ENCODE measurements around the gene HIPK4.

Gene HIPK4

DNA sequence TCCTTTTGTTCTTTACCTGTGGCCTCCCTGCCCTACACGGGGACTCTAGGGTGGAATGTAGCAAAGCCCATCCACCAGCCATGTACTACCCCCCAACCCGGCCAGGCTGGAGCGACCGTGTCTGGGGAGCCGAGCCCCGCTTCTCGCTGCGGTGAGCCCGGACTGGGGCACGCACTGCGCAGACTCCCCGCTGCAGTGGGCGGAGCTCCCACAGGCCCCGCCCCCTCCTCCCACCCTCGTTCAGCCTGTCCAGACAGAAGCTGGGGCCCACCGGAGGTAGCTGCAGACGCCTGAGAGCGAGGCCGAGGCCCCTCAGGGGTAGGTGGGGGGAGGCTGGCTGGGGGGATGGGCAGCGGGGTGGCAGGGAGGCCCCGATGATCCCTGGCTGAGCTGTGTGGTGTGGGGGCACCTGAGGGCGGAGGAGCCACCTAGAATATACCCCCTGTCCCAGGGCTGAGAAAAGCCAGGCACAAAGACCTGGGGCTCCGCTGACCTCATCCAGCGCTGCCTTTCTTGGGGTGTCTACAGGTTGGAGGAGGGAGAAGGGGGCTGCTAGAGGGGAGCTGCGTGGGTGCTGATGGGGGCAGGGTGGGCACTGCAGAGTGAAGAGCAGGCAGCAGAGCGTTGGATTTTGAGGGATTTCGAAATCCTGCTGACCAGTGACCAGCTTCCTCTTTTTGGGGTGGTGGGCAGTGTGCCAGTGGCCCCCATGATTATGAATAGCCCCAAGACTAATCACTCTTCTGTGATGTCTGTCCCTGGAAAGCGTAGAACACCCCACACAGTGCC, 24.2 kb downstream of the HIPK4 start:
- peak in 1 of 2 donors; percentile 10 for DNase-seq (ENCODE audit: low read depth in 2 of 2)

GRCh38 chr19:40365010-40365409, 25.0 kb downstream of the HIPK4 start:
- DNase-seq (ENCODE audit: low read depth in 2 of 2) = no peak

DNA sequence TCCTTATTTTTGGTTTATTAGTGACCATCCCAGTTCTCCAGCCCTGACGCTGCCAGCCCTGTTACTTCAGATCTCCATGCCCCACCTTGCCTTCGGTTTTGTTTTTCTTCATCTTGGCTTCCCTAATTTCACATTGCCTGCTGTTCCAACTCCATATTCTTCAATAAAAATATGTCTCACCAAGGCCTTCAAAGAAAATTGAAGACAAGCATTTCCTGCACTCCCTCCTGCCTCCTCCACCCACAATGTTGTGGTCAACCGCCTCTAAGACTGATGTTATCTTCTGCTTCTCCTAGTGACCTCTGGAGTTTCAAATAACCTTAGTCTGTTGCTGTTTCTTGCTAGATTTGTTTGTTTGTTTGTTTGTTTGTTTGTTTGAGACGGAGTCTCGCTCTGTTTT, 26.9 kb downstream of the HIPK4 start:
- DNase-seq (ENCODE audit: low read depth in 2 of 2) = no peak

DNA sequence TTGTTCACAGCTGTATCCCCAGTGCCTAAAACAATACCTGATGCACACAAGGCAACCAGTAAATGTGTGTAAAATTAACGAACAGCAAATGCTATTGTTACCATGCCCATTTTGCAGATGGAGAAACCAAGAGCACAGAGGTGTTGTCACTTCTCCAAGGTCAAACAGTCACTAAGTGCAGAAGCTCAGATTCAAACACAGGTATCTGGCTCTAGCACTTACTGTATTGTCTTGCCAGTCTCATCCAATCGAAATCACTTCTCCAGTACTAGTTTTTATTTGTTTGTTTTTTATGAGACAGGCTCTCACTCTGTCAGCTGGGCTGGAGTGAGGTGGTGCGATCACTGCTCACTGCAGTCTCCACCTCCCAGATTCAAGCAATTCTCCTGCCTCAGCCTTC, 27.8 kb downstream of the HIPK4 start:
- no peak for DNase-seq (ENCODE audit: low read depth in 2 of 2)

- DNase-seq (ENCODE audit: low read depth in 2 of 2) = no peak
Observed at GRCh38 chr19:40360708-40361241, 29.2 kb downstream of the HIPK4 start.

GRCh38 chr19:40360020-40360707, 29.8 kb downstream of the HIPK4 start:
- DNase-seq (ENCODE audit: low read depth in 2 of 2) = no peak

DNA sequence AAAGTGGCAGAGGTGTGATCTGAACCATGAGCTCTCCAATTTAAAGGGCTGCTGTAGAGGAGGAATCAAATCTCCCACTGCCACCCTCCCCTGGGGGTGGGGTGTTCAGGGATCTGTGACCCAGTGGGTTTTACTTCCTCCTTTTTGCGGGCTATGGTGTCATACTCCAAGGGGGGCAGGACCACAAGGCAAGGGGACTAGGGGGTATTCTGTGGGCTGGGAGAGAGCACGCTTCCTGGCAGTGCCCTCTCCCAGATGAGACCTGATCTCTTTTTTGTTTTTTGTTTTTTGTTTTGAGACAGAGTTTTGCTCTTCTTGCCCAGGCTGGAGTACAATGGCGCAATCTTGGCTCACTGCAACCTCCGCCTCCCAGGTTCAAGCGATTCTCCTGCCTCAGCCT, 31.2 kb downstream of the HIPK4 start:
- no peak for DNase-seq (ENCODE audit: low read depth in 2 of 2)

DNA sequence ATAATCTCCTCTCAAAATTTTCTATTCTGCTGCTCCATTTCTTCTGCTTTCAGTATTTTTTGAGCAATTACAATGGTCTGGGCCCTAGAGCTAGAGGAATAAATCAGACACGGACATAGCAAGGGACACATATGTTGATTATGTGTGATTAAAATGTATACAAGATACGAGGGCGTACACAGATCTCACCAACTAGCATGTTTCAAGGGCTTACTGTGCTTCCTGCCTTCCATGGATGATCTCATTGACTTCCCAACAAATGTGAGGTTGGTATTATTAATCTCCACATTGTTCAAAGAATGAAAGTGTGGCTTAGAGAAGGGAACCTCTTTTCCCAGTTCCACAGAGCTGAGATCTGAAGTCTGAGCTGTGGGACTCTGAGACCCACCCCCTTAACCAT, 32.3 kb downstream of the HIPK4 start:
- DNase-seq (ENCODE audit: low read depth in 2 of 2) = no peak

GRCh38 chr19:40356681-40357595, 33.0 kb downstream of the HIPK4 start:
- DNase-seq (ENCODE audit: low read depth in 2 of 2) = no peak

DNA sequence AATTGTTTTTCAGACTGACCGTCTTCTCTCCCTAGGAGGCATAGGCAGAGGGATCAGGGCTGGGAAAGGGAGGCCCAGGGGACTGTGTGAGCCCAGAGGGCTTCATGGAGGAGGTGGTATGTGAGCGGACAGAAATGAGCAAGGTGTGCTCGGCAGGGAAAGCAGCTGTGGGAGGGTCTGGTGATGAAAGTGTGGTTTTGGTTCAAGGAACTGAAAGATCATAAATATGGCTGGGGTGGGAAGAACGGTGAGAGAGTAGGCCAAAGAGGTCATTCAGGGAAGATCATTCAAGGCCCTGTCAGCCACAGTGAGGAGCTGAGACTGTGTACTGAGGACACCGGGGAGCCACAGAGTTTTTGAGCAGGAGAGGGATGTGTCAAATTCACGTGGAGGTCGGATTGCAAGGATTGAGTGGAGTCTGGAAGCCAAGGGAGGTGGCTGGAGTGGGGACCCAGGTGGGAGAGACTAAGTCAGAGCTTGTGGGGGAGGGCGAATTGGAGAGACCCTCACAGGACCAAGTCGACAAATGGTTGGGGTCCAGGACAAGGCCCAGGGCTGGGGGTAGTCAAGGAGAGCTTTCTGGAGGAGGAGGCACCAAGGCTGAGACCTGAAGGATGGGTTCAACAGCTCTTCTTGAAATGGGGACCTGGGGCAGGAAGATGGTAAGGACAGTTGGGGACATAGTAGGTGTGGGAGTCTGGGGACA, 33.9 kb downstream of the HIPK4 start:
- no peak for DNase-seq (ENCODE audit: low read depth in 2 of 2)

GRCh38 chr19:40348961-40349507, 40.9 kb downstream of the HIPK4 start:
- no peak for DNase-seq (ENCODE audit: low read depth in 2 of 2)

GRCh38 chr19:40348125-40348913, 41.7 kb downstream of the HIPK4 start, which contains the start of the genes C19orf47 and PLD3:
Gene C19orf47, minus strand, starts transcription at chr19:40348397. Its CDS starts 6,540 bp downstream, at chr19:40341857.
Gene PLD3, plus strand, starts transcription at chr19:40348695. Its CDS starts 17,789 bp downstream, at chr19:40366484.
- peak; percentile 95 to 99 for DNase-seq (ENCODE audit: low read depth in 2 of 2)

DNA sequence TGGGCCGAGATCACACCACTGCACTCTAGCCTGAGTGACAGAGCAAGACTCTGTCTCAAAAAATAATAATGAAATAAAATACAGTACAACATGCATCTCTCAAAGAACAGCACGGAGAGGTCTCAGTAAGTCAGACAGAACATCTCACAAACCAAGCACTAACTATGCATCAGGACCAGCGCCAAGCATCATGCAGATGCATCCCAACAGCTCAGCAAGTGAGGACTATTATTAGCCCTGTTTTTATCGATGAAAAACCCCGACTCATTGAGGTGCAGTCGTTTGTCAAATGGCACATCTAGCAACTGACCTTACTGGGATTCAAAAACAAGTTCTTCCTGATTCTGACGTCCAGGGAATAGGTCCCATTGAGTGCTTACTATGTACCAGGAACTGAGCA, 45.6 kb downstream of the HIPK4 start:
- DNase-seq (ENCODE audit: low read depth in 2 of 2) = no peak

DNA sequence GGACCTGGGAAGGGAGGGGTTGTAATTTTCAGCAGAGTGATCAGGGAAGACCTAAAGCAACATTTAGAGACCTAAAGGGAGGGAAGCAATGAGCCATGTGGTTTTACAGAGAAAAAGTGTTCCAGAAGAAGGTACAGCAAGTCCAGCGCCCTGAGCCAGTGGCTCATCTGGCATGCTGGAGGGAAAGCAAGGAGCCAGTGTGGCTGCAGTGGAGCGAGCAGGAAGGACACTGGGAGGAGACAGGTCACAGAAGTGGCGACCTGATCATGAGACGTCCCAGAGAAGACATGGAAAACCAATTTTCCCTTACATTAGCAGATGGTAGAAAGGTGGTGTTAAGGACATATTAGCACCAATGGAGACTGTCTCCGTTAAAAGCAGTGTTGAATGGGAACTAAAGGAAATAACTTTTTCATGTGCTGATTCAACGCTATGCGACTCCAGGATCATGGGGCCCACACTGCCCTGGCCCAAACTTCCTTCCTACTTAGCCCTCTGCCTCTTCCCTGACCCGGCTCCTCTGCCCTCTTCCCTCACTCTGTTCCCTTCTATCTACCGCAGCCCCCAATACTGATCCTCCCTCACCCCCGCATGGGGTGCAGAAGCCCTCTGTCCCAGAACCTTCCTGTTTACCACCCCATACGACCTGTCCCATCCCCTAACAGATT, 47.2 kb downstream of the HIPK4 start:
- no peak for DNase-seq (ENCODE audit: low read depth in 2 of 2)

DNA sequence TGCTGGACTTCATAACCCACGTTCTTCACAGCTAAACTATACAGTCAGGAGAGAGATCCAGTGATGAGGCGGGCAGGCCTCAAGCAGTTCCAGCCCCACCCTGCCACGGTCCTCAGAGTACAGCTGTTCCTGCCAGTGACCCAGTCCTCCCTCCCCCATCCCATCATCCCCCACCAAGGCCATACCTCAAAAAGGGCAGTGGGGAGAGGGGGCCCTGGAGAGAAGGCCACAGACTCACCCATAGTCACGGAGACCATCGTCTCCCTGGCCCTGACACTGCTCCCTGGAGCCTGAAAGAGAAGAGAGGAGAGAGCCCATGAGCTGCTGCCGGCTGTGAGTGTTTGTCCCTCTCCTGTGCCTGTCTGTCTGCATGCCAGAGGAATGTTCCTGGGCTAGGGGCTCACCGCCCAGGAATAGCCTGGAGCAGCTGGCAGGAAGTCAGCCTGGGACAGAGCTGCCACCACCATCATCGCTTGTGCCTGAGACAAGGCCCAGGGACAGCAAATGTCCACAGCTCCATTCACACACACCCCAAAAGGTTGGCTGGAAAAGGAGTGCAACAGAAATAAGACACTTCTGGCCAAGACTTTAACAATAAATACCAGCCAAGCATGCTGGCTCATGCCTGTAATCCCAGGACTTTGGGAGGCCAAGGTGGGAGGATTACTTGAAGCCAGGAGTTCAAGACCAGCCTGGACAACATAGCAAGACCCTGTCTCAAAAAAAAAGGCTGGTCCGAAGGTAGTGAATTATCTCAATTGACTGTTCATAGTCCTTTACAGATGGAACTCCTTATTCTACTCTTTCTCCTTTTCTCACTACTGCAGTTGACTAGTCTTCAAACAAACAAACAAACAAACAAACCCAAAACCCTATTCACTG, 48.1 kb downstream of the HIPK4 start:
- DNase-seq (ENCODE audit: low read depth in 2 of 2) = no peak

DNA sequence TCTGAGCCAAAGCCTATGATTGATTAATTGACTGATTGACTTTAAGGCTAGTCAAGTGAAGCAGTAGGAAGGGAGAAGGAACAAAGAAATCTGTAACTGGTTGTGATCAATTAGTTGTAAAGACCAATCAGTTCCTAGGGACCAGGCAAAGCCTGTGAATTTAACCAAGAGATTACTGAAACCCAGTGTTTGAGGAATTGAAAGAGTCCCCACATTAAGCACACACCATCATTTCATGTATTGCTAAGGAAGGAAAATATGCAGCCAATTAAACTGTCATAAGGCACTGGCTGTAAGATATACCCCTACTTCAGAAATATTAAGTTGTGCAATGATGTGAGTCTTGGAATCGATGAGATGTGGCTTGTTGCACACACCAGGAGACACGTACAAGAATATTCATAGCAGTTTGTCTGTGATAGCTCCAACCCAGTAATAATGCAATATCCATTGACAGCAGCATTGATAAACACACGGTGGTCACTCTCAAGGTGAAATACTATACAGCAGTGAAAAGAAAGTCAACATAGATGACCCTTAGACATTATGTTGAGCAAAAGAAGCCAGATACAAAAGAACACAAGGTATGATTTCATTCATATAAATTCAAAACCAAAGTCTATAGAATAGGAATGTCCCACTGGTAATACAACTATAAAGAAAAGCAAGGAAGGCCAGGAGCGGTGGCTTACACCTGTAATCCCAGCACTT, 50.8 kb downstream of the HIPK4 start:
- DNase-seq (ENCODE audit: low read depth in 2 of 2) = no peak

GRCh38 chr19:40337594-40337993, 52.4 kb downstream of the HIPK4 start:
- DNase-seq (ENCODE audit: low read depth in 2 of 2) = no peak

GRCh38 chr19:40337107-40337506, 52.9 kb downstream of the HIPK4 start:
- no peak for DNase-seq (ENCODE audit: low read depth in 2 of 2)
